Hematopoietic multipotent progenitor cell treated with erythropoietin and hydrocortisone succinate and interleukin-3 and kit ligand, for 4 days (in vitro differentiated cells): ENCODE results near the gene ENO1.
"Not testable (repeated sequence)": the region's sequence is repeated elsewhere in the genome, so short reads cannot be mapped to it uniquely, and the experiment has no call there.

Experiments used
- DNase-seq: peaks from one replicate; pipeline ENCODE4 v3.0.0-alpha.2; 2015

ENO1 gene

DNA sequence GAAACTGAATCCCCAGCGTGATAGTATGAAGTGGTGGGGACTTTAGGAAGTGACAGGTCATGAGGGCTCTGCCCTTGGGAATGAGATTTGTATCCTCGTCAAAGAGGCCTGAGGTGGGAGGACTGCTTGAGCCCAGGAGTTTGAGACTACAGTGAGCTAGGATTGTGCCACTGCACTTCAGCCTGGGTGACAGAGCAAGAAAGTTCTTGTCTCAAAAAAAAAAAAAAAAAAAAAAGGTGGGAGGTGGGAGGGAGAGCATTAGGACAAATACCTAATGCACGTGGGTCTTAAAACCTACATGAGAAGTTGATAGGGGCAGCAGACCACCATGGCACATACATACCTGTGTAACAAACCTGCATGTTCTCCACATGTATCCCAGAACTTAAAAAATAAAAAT lies 37.1 kb downstream of the ENO1 start:
- DNase-seq: no peak

GRCh38 chr1:8839990-8840389 lies 38.5 kb downstream of the ENO1 start:
- DNase-seq: no peak

- no peak for DNase-seq
Measured at GRCh38 chr1:8835941-8836643, 42.4 kb downstream of the ENO1 start.

GRCh38 chr1:8831340-8831739 lies 47.1 kb downstream of the ENO1 start:
- peak; percentile 39 for DNase-seq

- not testable (repeated sequence) for DNase-seq
Measured at GRCh38 chr1:8830732-8831131, 47.8 kb downstream of the ENO1 start.

DNA sequence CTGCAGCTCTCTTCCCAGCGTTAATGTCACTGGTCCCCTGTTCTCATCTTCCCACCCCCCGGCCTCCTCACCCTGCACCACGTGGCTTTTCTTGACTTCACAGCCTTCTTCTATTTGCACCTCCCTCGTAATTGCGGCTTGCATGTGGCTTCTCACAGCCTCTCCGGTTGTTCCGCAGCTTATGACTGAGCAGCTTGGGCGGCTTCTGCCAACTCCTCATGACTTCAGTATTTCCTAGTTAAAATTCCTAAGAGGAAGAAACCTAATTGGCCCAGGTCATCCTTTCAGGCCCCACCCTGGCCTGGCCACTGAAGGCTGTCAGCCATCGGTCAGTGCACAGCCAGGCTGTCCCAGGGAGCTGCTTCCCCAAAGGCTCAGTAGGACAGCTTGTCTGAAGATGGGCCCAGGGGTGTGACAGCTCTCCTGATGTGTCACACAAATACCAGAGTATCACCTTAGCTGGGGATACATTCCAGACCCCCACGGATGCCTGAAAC lies 52.5 kb downstream of the ENO1 start:
- DNase-seq: no peak

GRCh38 chr1:8823295-8823664 lies 55.2 kb downstream of the ENO1 start:
- no peak for DNase-seq

- peak; percentile 73 for DNase-seq
Measured at GRCh38 chr1:8822373-8823294, 55.9 kb downstream of the ENO1 start.

- DNase-seq: peak; percentile 48
Measured at GRCh38 chr1:8821084-8821483, 57.4 kb downstream of the ENO1 start.

- not testable (repeated sequence) for DNase-seq
Measured at GRCh38 chr1:8818789-8819188, 59.7 kb downstream of the ENO1 start.

GRCh38 chr1:8818325-8818775 lies 60.1 kb downstream of the ENO1 start:
- DNase-seq: peak; percentile 68

DNA sequence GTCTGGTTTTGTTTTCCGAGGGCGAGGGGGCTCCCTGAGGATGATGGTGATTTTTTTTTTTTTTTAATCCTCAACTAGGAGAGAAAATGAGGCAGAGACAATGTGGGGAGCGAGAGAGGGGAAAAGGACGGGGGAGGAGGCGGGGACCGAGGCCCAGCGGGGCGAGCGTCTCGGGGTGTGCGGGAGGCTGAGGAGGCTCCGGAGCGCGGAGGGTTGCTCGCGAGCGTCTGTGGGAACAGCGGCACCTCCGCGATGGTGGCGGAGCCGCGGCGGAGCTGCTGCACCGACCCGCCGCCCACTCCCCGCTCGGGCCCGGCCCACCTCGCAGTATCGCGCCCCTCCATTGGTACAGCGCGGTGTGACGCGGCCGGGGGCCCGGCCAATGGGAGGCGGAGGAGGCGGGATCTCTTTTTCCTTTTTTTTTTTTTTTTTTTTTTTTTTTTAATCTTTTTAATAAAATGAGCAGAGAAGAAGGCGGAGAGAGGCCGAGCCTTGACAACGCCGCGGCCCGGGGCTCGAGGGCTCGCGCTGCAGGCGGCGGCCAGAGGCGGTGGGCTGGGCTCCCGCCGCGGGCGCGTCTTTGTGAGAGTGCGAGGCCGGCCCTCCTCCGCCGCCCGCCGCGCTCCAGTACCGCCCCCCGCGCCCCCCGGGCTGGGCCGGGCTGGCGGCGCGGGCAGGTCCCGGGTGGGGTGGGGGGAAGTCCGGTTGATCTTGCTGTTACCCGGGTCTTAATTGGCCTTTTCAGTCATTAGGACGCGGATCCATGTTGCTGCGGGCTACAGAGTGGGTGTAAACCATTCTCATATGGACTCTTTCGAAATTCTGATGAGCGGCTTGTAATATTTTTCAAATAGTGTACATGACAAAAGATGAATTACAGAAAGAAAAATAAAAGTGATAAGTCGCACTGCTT lies 60.8 kb downstream of the ENO1 start, which contains the start of gene RERE:
Gene RERE (minus strand): TSS at position 229 of the 913 bp plus-strand sequence.
- peak; percentile 97 for DNase-seq

DNA sequence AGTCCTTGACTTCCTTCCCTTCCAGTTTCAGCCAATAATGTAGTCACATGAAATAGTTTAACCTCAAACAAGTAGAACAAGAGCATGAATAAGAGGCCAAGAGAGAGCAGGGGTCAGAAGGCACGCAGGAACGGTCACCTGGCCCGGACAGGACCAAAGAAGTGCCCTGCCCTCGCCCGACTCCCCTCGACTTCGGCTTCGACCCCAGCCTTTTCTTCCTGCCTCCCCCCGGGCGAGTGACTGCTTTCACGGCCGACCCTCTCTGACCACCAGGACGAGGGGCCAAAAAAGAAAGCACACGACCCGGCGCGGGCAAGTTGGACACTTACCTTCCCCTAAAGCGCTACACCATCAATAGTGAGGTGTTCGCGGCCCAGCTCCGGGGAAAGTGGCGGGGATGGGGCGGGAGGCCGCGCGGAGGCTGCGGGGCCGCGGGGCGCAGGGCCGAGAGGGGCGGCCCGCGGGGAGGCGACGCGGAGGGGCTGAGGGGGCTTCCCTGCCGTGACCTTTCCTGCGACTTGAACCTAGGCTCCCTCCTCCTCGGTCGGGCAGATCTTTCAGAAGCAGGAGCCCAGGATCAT lies 61.6 kb downstream of the ENO1 start:
- DNase-seq: peak; percentile 32

- DNase-seq: peak; percentile 33
Measured at GRCh38 chr1:8816264-8816663, 62.2 kb downstream of the ENO1 start.

DNA sequence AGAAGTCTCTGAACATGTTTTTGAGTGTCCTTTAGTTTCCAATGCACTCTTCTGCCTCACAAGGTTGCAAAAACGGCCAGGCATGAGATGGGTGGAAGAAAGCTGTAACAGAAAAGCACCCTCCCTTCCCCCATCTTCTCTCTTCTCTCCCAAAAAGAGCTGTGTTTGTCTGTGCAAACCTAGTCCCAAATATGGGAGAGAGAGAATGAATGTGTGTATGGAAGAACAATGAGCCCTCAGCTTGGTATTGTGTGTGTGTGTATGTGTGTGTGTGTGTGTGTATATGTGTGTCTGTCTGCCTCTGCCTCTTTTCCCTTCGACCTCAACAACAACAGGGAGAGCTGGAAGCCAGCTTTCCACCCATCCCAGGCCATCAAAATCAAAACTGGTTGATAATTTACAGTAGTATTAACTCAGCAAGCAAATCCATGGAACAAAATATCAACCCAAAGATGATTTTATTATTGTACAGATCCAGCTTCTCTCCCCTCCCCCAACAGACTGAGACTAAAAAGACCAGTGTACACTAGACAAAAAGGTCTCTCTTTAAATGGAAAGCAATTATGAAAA lies 62.8 kb downstream of the ENO1 start:
- DNase-seq: peak; percentile 40

DNA sequence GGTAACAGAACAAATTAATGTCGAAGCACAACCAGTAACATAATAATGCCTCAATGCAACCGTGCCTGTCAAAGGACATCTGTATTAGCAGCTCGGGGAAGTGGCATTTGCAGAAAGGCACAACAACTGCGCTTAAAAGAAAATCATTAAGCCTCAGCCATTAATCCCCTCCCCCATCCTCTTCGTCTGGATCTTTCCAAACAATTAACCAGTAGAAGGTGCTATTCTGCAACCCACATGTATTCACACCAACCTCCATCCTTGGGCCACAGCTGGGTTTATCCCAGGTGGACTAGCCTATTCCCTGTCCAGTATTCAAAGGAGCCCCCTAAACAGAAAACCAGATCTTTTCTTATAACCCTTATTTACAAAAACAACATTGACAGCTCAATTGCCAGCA lies 63.6 kb downstream of the ENO1 start:
- DNase-seq: peak; percentile 57

DNA sequence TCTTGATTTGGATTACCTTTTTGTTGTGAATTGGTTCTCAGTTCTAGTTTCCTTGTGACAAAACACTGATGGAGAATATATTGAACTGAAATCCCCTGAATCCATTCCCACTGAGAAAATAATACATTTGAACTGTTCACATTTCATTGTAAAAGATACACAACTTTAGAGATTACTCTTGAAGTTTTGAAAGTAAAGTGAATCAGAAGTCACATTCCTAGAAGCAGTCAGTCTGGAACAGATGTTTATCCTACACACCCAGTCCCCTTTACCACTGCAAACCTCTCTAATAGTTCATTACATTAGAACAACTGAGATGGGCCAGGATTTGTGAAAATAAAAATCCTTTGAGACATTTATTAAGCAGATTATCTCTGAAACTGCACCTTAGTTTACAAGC lies 64.5 kb downstream of the ENO1 start:
- DNase-seq: no peak

GRCh38 chr1:8813016-8813763 lies 65.3 kb downstream of the ENO1 start:
- DNase-seq: no peak

GRCh38 chr1:8812081-8812480 lies 66.4 kb downstream of the ENO1 start:
- DNase-seq: no peak
